Nephron progenitor cell (in vitro differentiated cells): Measurements from ENCODE around the gene KCNIP3.
"Not testable (repeated sequence)": the region's sequence is repeated elsewhere in the genome, so short reads cannot be mapped to it uniquely, and the experiment has no call there.

Source experiments
- DNase-seq: peaks from one replicate; pipeline ENCODE4 v3.0.0; 2021
- H3K27ac Mint-ChIP-seq: 2 replicates; pipeline ENCODE4 v1.8.0; 2021; ENCODE audit warnings: mild to moderate bottlenecking, moderate library complexity, mixed read lengths
- H3K27me3 Mint-ChIP-seq: 2 replicates; pipeline ENCODE4 v1.8.0; 2021; ENCODE audit warnings: mild to moderate bottlenecking, low read depth, mixed read lengths; ENCODE audit not compliant: poor library complexity
- H3K36me3 Mint-ChIP-seq: 2 replicates; pipeline ENCODE4 v1.8.0; 2021; ENCODE audit warnings: low read depth, mixed read lengths
- H3K4me1 Mint-ChIP-seq: 2 replicates; pipeline ENCODE4 v1.8.0; 2021; ENCODE audit warnings: mixed read lengths
- H3K4me3 Mint-ChIP-seq: 2 replicates; pipeline ENCODE4 v1.8.0; 2021; ENCODE audit warnings: mild to moderate bottlenecking, moderate library complexity, mixed read lengths
- H3K9me3 Mint-ChIP-seq: 2 replicates; pipeline ENCODE4 v1.8.0; 2021; ENCODE audit warnings: mild to moderate bottlenecking, moderate library complexity, mixed read lengths
- TF ChIP-seq, protein P1 (sequence below): fragments of 200-600 bp; sonication (generic); IDR thresholded peaks from 2 replicates; pipeline ENCODE4 v1.5.0; 2021; ENCODE audit warnings: antibody characterized with exemption

KCNIP3 gene

DNA sequence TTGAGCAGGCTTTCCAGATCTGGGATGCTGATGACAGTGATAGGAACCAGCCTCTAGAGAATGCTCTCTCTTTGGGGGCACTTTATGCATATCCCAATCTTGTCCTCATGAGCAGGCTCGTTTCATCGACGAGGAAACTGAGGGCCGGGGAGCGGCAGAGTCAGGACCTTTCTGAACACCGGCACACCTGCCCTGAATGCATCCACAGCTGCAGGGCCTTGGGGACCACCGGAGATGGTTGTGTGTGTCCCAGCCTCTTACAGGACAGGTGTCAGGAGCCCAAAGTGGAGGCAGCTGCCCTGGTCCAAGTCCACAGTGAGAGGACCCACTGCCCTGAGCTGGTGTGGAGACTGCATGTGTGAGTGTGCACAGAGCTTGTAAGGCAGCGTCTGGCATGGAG lies 57.8 kb downstream of the KCNIP3 start:
- TF ChIP-seq, protein P1, sequence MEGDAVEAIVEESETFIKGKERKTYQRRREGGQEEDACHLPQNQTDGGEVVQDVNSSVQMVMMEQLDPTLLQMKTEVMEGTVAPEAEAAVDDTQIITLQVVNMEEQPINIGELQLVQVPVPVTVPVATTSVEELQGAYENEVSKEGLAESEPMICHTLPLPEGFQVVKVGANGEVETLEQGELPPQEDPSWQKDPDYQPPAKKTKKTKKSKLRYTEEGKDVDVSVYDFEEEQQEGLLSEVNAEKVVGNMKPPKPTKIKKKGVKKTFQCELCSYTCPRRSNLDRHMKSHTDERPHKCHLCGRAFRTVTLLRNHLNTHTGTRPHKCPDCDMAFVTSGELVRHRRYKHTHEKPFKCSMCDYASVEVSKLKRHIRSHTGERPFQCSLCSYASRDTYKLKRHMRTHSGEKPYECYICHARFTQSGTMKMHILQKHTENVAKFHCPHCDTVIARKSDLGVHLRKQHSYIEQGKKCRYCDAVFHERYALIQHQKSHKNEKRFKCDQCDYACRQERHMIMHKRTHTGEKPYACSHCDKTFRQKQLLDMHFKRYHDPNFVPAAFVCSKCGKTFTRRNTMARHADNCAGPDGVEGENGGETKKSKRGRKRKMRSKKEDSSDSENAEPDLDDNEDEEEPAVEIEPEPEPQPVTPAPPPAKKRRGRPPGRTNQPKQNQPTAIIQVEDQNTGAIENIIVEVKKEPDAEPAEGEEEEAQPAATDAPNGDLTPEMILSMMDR: no peak
- no peak for DNase-seq
- Mint-ChIP-seq H3K27me3 (peaks cover 26% of the 10 kb centered on the region), H3K36me3 (no peaks in the 10 kb centered on the region), H3K4me3 (no peak overlapping the region), H3K4me1 (peaks cover 6% of the 10 kb centered on the region), H3K27ac (no peak overlapping the region), H3K9me3 (peaks cover 17% of the 10 kb centered on the region)

DNA sequence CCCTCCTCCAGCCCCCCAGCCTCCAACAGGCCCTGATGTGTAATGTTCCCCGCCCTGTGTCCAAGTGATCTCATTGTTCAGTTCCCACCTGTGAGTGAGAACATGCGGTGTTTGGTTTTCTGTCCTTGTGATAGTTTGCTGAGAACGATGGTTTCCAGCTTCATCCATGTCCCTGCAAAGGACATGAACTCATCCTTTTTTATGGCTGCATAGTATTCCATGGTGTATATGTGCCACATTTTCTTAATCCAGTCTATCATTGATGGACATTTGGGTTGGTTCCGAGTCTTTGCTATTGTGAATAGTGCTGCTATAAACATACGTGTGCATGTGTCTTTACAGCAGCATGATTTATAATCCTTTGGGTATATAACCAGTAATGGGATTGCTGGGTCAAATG lies 58.3 kb downstream of the KCNIP3 start:
- H3K9me3 Mint-ChIP-seq: peaks cover 21% of the 10 kb centered on the region
- H3K27me3 Mint-ChIP-seq: peaks cover 27% of the 10 kb centered on the region
- H3K27ac Mint-ChIP-seq, H3K4me3 Mint-ChIP-seq, H3K36me3 Mint-ChIP-seq, H3K4me1 Mint-ChIP-seq, DNase-seq: not testable (repeated sequence)

DNA sequence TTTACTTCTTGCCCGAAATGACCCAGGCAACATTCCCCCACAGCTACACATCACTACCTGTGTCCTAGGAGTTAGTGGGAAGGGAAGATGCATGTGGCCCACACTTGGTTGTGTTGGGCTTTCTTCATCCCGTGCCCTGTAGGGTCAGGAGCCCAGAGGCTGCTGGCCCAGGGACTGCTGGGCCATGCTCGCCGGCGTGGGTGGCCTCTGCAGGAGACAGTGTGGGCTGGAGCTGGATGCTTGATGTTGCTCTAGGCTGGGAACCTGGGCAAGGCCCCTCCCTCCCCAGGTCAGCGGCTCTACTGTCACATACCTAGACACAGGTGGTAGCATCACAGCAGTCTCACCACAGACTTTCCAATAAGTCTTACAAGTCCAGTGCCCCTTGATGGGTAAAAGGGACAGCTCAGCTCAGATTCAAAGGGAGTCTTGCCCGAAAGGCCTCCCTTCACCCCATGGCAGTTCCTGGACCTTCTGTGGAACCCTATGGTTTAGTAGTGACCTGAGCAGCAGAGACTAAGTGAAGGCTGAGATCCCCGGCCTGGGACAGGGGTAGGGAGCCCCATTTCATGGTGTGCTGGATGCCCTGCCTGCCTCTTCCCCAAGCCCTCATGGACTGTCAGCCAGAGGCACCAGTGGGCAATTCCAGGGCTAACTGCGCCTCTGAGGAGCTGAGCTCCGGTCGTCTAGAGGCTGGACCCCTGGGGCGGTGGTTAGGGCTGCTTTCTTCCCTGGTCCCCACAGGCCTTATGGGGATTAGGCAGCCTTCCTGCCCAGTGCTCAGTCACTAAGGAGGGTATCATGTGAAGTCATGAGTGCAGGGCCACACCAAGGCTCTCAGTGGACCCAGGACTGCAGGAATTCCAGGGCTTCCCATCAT lies 59.9 kb downstream of the KCNIP3 start:
- no peaks in the 10 kb centered on the region for H3K36me3 Mint-ChIP-seq
- no peak overlapping the region for H3K4me3 Mint-ChIP-seq
- no peak overlapping the region for H3K27ac Mint-ChIP-seq
- H3K4me1 Mint-ChIP-seq: no peaks in the 10 kb centered on the region
- H3K27me3 Mint-ChIP-seq: peaks cover 23% of the 10 kb centered on the region
- H3K9me3 Mint-ChIP-seq: peaks cover 21% of the 10 kb centered on the region
- DNase-seq: no peak
- TF ChIP-seq, protein P1: no peak

DNA sequence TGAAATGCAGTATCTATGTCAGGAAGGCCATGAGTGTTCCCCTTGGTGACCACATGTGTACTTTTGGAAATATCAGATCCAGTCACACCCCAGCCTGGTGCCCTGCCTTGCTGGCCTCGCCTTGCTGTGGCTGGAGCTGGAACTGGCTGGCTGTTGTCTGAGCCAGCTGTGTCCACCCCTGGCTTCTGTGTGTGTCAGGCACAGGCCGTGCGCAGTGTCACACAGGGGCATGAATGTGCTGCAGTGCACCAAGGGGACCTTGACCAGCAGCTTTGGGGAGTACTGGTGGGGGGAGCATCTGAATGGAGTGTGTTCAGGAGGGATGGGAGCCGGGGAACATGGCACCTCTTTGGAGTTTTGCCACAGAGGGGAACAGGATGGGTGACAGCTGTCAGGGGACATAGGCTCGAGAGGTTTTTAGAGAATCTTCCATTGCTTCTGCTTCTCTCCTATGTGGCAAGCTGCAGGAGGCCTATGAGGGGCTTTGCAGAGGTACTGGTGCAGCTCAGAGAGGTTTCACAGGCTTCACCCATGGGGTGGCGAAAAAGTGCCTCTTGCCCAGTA lies 60.7 kb downstream of the KCNIP3 start:
- Mint-ChIP-seq H3K27ac (no peak overlapping the region), H3K27me3 (peaks cover 23% of the 10 kb centered on the region), H3K36me3 (no peaks in the 10 kb centered on the region), H3K4me1 (no peaks in the 10 kb centered on the region), H3K9me3 (peaks cover 21% of the 10 kb centered on the region), H3K4me3 (no peak overlapping the region)
- no peak for DNase-seq
- TF ChIP-seq, protein P1: no peak

DNA sequence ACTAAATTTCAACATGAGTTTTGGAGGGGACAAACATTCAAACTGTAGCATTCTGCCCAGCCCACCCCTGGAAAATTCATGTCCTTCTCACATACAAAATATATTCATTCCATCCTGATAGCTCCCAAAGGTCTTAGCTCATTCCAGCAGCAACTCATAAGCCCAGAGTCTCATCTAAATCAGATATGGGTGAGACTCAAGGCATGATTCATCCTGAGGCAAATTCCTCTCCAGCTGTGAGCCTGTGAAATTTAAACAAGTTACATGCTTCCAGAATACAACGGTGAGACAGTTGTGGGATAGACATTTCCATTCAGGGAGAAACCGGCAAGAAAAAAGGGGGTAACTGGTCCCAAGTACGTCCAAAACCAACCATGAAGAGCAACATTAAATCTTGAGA lies 61.9 kb downstream of the KCNIP3 start:
- H3K9me3 Mint-ChIP-seq: peaks cover 21% of the 10 kb centered on the region
- no peak overlapping the region for H3K4me3 Mint-ChIP-seq
- H3K27ac Mint-ChIP-seq: no peak overlapping the region
- H3K4me1 Mint-ChIP-seq: no peaks in the 10 kb centered on the region
- peaks cover 27% of the 10 kb centered on the region for H3K27me3 Mint-ChIP-seq
- TF ChIP-seq, protein P1: no peak
- DNase-seq: no peak
- no peaks in the 10 kb centered on the region for H3K36me3 Mint-ChIP-seq

DNA sequence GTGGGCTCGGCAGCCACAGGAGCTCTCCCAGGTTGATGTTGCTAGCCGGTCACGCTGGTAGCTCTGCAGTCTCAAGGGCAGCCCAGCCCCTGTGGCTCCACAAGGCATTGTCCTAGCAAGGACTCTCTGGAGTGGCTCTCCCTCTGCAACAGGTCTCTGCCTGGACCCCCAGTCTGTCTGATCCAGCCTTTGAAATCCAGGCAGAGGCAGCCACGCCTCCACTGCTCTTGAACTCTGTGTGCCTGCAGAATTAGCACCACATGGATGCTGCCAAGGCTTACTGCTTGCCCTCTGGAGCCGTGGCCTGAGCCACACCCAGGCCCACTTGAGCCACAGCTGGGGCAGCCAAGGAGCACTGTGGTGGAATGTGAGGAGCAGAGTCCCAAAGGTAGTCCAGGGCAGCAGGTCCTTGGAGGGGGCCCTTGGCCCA lies 62.4 kb downstream of the KCNIP3 start:
- Mint-ChIP-seq H3K27me3 (peaks cover 30% of the 10 kb centered on the region), H3K4me3 (no peak overlapping the region), H3K4me1 (no peaks in the 10 kb centered on the region), H3K36me3 (no peaks in the 10 kb centered on the region), H3K27ac (no peak overlapping the region), H3K9me3 (peaks cover 18% of the 10 kb centered on the region)
- TF ChIP-seq, protein P1: no peak
- no peak for DNase-seq
